WTC11 (cell line): ENCODE results near the gene AGBL2.

Experiments
- ATF1 ChIP-seq: sonication (generic); formaldehyde crosslinking; IDR thresholded peaks from 2 replicates; pipeline ENCODE4 v1.8.1; 2023; ENCODE audit warnings: mild to moderate bottlenecking, moderate library complexity, missing genetic modification reagents
- FOXJ3 ChIP-seq: sonication (generic); formaldehyde crosslinking; IDR thresholded peaks from 2 replicates; pipeline ENCODE4 v1.9.0; 2021; ENCODE audit warnings: missing genetic modification reagents, mild to moderate bottlenecking, borderline replicate concordance
- OVOL2 ChIP-seq: fragments of 250-450 bp; sonication (Bioruptor Pico); IDR thresholded peaks from 2 replicates; pipeline ENCODE4 v1.9.0; 2021; ENCODE audit warnings: mild to moderate bottlenecking, borderline replicate concordance
- SMAD3 ChIP-seq: sonication (generic); formaldehyde crosslinking; IDR thresholded peaks from 2 replicates; pipeline ENCODE4 v1.8.0; 2022; ENCODE audit warnings: missing genetic modification reagents, mild to moderate bottlenecking, borderline replicate concordance
- TEAD1 ChIP-seq: sonication (generic); formaldehyde crosslinking; IDR thresholded peaks from 2 replicates; pipeline ENCODE4 v1.8.0; 2022; ENCODE audit warnings: mild to moderate bottlenecking, missing genetic modification reagents
- TF ChIP-seq, protein P1 (sequence below): fragments of 200-600 bp; IDR thresholded peaks from 2 replicates; pipeline ENCODE4 v1.8.0; 2022; ENCODE audit warnings: antibody characterized with exemption

DNA sequence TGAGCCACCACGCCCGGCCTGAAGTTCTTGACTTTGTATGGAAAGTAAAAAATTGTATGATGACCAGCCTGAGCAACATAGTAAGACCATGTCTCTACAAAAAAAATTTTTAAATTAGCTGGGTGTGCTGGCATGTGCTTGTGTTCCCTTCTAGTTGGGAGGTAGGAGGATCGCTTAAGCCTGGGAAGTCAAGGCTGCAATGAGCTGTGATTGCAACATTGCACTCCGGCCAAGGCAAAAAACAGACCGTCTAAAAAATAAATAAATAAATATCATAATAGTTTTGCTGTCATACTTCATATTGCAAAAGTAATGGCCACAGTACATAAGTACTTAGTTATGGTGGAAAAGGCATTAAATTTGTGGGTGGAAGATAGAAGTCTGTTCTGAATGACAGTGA, 3.4 kb downstream of the AGBL2 start:
- TF ChIP-seq TEAD1 (CRISPR knock-in tag): no peak
- no peak for TF ChIP-seq FOXJ3 (CRISPR knock-in tag)
- no peak for TF ChIP-seq ATF1 (CRISPR knock-in tag)
- TF ChIP-seq, protein P1, sequence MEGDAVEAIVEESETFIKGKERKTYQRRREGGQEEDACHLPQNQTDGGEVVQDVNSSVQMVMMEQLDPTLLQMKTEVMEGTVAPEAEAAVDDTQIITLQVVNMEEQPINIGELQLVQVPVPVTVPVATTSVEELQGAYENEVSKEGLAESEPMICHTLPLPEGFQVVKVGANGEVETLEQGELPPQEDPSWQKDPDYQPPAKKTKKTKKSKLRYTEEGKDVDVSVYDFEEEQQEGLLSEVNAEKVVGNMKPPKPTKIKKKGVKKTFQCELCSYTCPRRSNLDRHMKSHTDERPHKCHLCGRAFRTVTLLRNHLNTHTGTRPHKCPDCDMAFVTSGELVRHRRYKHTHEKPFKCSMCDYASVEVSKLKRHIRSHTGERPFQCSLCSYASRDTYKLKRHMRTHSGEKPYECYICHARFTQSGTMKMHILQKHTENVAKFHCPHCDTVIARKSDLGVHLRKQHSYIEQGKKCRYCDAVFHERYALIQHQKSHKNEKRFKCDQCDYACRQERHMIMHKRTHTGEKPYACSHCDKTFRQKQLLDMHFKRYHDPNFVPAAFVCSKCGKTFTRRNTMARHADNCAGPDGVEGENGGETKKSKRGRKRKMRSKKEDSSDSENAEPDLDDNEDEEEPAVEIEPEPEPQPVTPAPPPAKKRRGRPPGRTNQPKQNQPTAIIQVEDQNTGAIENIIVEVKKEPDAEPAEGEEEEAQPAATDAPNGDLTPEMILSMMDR: no peak
- no peak for TF ChIP-seq OVOL2 (CRISPR knock-in tag)
- no peak for TF ChIP-seq SMAD3 (CRISPR knock-in tag)
